ENCODE results near the gene ARHGAP26. TPM values are rescaled to one million over a fixed set of nuclear protein-coding genes. Genes with fewer than 3 reads are reported as not detected.

Gene ARHGAP26
- total RNA-seq, 1 experiment from 2014 or later = 54.3 TPM

- no peaks in the 10 kb centered on the region for H3K9me3 Mint-ChIP-seq (ENCODE audit: unreplicated experiment)
- intact Hi-C loops (cut with micrococcal nuclease) = loop anchor here (5.0 kb wide), 1 partner anchor 48 kb away; no protein-coding TSS in a partner anchor
Observed at GRCh38 chr5:142869886-142870285, 99.7 kb downstream of the ARHGAP26 start.

GRCh38 chr5:142870532-142871362 lies 100.6 kb downstream of the ARHGAP26 start:
- no peaks in the 10 kb centered on the region for H3K9me3 Mint-ChIP-seq (ENCODE audit: unreplicated experiment)
- H3K4me3 Mint-ChIP-seq (ENCODE audit: unreplicated experiment) = no peak overlapping the region
- POLR2A ChIA-PET = interaction anchor here (0.5 to 3.5 kb wide), 16 partner anchors 10 to 821 kb away, joined by 3 to 33 read pairs (median 4); partner anchors contain the start of gene ARHGAP26
- no peaks in the 10 kb centered on the region for H3K36me3 Mint-ChIP-seq (ENCODE audit: insufficient read depth, unreplicated experiment)
- BruUV-seq (replicated peaks) = no TSS peak
- intact Hi-C loops (cut with micrococcal nuclease) = loop anchor here (5.0 kb wide), 1 partner anchor 48 kb away; no protein-coding TSS in a partner anchor
- no peak overlapping the region for H3K27ac Mint-ChIP-seq (ENCODE audit: low read depth, unreplicated experiment)
- TF ChIP-seq, protein P1, sequence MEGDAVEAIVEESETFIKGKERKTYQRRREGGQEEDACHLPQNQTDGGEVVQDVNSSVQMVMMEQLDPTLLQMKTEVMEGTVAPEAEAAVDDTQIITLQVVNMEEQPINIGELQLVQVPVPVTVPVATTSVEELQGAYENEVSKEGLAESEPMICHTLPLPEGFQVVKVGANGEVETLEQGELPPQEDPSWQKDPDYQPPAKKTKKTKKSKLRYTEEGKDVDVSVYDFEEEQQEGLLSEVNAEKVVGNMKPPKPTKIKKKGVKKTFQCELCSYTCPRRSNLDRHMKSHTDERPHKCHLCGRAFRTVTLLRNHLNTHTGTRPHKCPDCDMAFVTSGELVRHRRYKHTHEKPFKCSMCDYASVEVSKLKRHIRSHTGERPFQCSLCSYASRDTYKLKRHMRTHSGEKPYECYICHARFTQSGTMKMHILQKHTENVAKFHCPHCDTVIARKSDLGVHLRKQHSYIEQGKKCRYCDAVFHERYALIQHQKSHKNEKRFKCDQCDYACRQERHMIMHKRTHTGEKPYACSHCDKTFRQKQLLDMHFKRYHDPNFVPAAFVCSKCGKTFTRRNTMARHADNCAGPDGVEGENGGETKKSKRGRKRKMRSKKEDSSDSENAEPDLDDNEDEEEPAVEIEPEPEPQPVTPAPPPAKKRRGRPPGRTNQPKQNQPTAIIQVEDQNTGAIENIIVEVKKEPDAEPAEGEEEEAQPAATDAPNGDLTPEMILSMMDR (IDR thresholded peaks at IDR 0.05; ENCODE audit: unreplicated experiment) = no peak
- peaks cover 68% of the 10 kb centered on the region for H3K4me1 Mint-ChIP-seq (ENCODE audit: insufficient read depth, unreplicated experiment)
- CTCF ChIA-PET = interaction anchor here (0.5 to 26.6 kb wide), 16 partner anchors 11 to 877 kb away, joined by 3 to 1942 read pairs (median 4); partner anchors contain the start of gene ARHGAP26
- no peaks in the 10 kb centered on the region for H3K27me3 Mint-ChIP-seq (ENCODE audit: insufficient read depth, unreplicated experiment)
- peak; percentile 77 for DNase-seq (ENCODE audit: unreplicated experiment)

More at GRCh38 chr5:142869886-142870285, 99.7 kb downstream of the ARHGAP26 start:
- no peak overlapping the region for H3K4me3 Mint-ChIP-seq (ENCODE audit: unreplicated experiment)
- BruUV-seq (replicated peaks) = no TSS peak
- no peak overlapping the region for H3K27ac Mint-ChIP-seq (ENCODE audit: low read depth, unreplicated experiment)
- no peaks in the 10 kb centered on the region for H3K36me3 Mint-ChIP-seq (ENCODE audit: insufficient read depth, unreplicated experiment)
- H3K27me3 Mint-ChIP-seq (ENCODE audit: insufficient read depth, unreplicated experiment) = no peaks in the 10 kb centered on the region
- DNase-seq (ENCODE audit: unreplicated experiment) = no peak
- TF ChIP-seq, protein P1 (IDR thresholded peaks at IDR 0.05; ENCODE audit: unreplicated experiment) = no peak
- POLR2A ChIA-PET = interaction anchor here (0.5 to 3.5 kb wide), 8 partner anchors 11 to 822 kb away, joined by 3 to 33 read pairs (median 4); partner anchors contain the start of gene ARHGAP26
- CTCF ChIA-PET = interaction anchor here (0.5 to 26.6 kb wide), 11 partner anchors 12 to 700 kb away, joined by 3 to 1942 read pairs (median 7); partner anchors contain the start of gene ARHGAP26
- H3K4me1 Mint-ChIP-seq (ENCODE audit: insufficient read depth, unreplicated experiment) = peaks cover 63% of the 10 kb centered on the region

- peaks cover 68% of the 10 kb centered on the region for H3K4me1 Mint-ChIP-seq (ENCODE audit: insufficient read depth, unreplicated experiment)
- POLR2A ChIA-PET = interaction anchor here (0.6 to 3.5 kb wide), 15 partner anchors 13 to 442 kb away, joined by 3 to 33 read pairs (median 4); no protein-coding TSS in a partner anchor
- no peaks in the 10 kb centered on the region for H3K9me3 Mint-ChIP-seq (ENCODE audit: unreplicated experiment)
- H3K27me3 Mint-ChIP-seq (ENCODE audit: insufficient read depth, unreplicated experiment) = no peaks in the 10 kb centered on the region
- no peak overlapping the region for H3K4me3 Mint-ChIP-seq (ENCODE audit: unreplicated experiment)
- no peak for DNase-seq (ENCODE audit: unreplicated experiment)
- H3K27ac Mint-ChIP-seq (ENCODE audit: low read depth, unreplicated experiment) = no peak overlapping the region
- TF ChIP-seq, protein P1 (IDR thresholded peaks at IDR 0.05; ENCODE audit: unreplicated experiment) = no peak
- CTCF ChIA-PET = interaction anchor here (0.5 to 26.6 kb wide), 13 partner anchors 8 to 173 kb away, joined by 3 to 1942 read pairs (median 4); partner anchors contain the start of gene ARHGAP26
- H3K36me3 Mint-ChIP-seq (ENCODE audit: insufficient read depth, unreplicated experiment) = no peaks in the 10 kb centered on the region
- no TSS peak for BruUV-seq (replicated peaks)
- intact Hi-C loops (cut with micrococcal nuclease) = loop anchor here (5.0 kb wide), 1 partner anchor 49 kb away; no protein-coding TSS in a partner anchor
Observed at GRCh38 chr5:142871363-142872193, 101.4 kb downstream of the ARHGAP26 start.

All from MCF 10A (cell line).